A673 (cell line): ENCODE results near the gene AMACR. TPM values are rescaled to one million over a fixed set of nuclear protein-coding genes. Genes with fewer than 3 reads are reported as not detected.

Source experiments
- BruUV-seq: library from RNA; stranded (reverse); fragments of 400-500 nt; replicated peaks from 2 replicates; lab custom pipeline; 2021; lab: Mats Ljungman, UMichigan
- CTCF ChIA-PET: fragments of 300-600 bp; sonication (Branson Sonifier 250); formaldehyde crosslinking; loops from one replicate; lab custom pipeline; 2022; ENCODE audit warnings: antibody characterized with exemption; lab: Charles Lee
- POLR2A ChIA-PET: fragments of 300-600 bp; sonication (Branson Sonifier 250); formaldehyde crosslinking; loops from one replicate; lab custom pipeline; 2022; ENCODE audit warnings: antibody characterized with exemption; ENCODE audit not compliant: low non-redundant PET; lab: Charles Lee
- DNase-seq: peaks from one replicate; pipeline ENCODE4 v3.0.0-alpha.2; 2015; ENCODE audit warnings: low spot score
- H3K27ac ChIP-seq: fragments of 200-600 bp; sonication (generic); 2 replicates; pipeline ENCODE4 v1.5.1; 2016; ENCODE audit warnings: mixed run types, low read depth, mild to moderate bottlenecking, mixed read lengths, antibody characterized with exemption, low read length; ENCODE audit not compliant: poor library complexity, severe bottlenecking
- H3K27me3 ChIP-seq: fragments of 200-600 bp; sonication (generic); replicated peaks from 2 replicates; pipeline ENCODE4 v1.6.1; 2017; ENCODE audit warnings: mixed run types, low read depth, mild to moderate bottlenecking, mixed read lengths, antibody characterized with exemption, low read length; ENCODE audit not compliant: insufficient read depth, poor library complexity
- H3K36me3 ChIP-seq: fragments of 200-600 bp; sonication (generic); 2 replicates; pipeline ENCODE4 v1.6.1; 2016; ENCODE audit warnings: mixed run types, mild to moderate bottlenecking, mixed read lengths, antibody characterized with exemption, low read length; ENCODE audit not compliant: insufficient read depth, poor library complexity, severe bottlenecking
- H3K4me1 ChIP-seq: fragments of 200-600 bp; sonication (generic); 2 replicates; pipeline ENCODE4 v1.6.1; 2017; ENCODE audit warnings: mixed run types, mild to moderate bottlenecking, mixed read lengths, antibody characterized with exemption, low read length; ENCODE audit not compliant: insufficient read depth, poor library complexity, severe bottlenecking
- H3K4me3 ChIP-seq: fragments of 200-600 bp; sonication (generic); 2 replicates; pipeline ENCODE4 v1.5.1; 2016; ENCODE audit warnings: low read depth, mixed run types, mild to moderate bottlenecking, mixed read lengths, low read length; ENCODE audit not compliant: poor library complexity, severe bottlenecking
- H3K9me3 ChIP-seq: fragments of 200-600 bp; sonication (generic); 2 replicates; pipeline ENCODE4 v1.6.1; 2016; ENCODE audit warnings: mixed run types, low read depth, mild to moderate bottlenecking, mixed read lengths, antibody characterized with exemption, low read length; ENCODE audit not compliant: poor library complexity, severe bottlenecking
- CTCF ChIP-seq: fragments of 300-800, 200-600 bp; sonication (generic); conservative IDR thresholded peaks from 2 replicates; pipeline ENCODE4 v1.5.1; 2017; ENCODE audit warnings: low read depth, mild to moderate bottlenecking, antibody characterized with exemption, low read length, moderate library complexity, mixed read lengths
- EZH2 ChIP-seq: fragments of 200-600 bp; sonication (generic); IDR thresholded peaks from 2 replicates; pipeline ENCODE4 v1.6.1; 2017; ENCODE audit warnings: borderline replicate concordance, low read depth, mild to moderate bottlenecking, mixed read lengths, antibody characterized with exemption, low read length; ENCODE audit not compliant: poor library complexity, severe bottlenecking
- intact Hi-C: fragments of 100-400 bp; cut with micrococcal nuclease; formaldehyde crosslinking; loops from one replicate; pipeline ENCODE4 v1.10.0; 2022; ENCODE audit not compliant: unreplicated experiment
- total RNA-seq: library from RNA; stranded (reverse); gene quantifications from 2 replicates; pipeline ENCODE4 v1.2.3, GENCODE V29; 2021

Gene AMACR
- total RNA-seq, 1 experiment from 2014 or later: 13.9 TPM

- no peaks in the 10 kb centered on the region for H3K36me3 ChIP-seq
- intact Hi-C loops: no loop called here
- ChIA-PET CTCF (no interaction called here), POLR2A (no interaction called here)
- no peaks in the 10 kb centered on the region for H3K9me3 ChIP-seq
- H3K27ac ChIP-seq: no peak within 1 kb of the TSS
- no TSS peak for BruUV-seq
- no peaks in the 10 kb centered on the region for H3K4me1 ChIP-seq
- H3K4me3 ChIP-seq: no peak within 1 kb of the TSS
- DNase-seq: no peak
- H3K27me3 ChIP-seq: no peaks in the 10 kb centered on the region
- TF ChIP-seq CTCF (no peak), EZH2 (no peak)
Measured at GRCh38 chr5:34043099-34043876, 35.4 kb upstream of the AMACR start, which contains the start of gene C1QTNF3. C1QTNF3 (minus strand) TSS chr5:34043213; CDS start chr5:34043125, 88 bp downstream.

GRCh38 chr5:34042321-34042720 lies 34.5 kb upstream of the AMACR start:
- Histone ChIP-seq H3K27ac (no peak overlapping the region), H3K27me3 (no peaks in the 10 kb centered on the region), H3K9me3 (no peaks in the 10 kb centered on the region), H3K4me1 (no peaks in the 10 kb centered on the region), H3K4me3 (no peak overlapping the region), H3K36me3 (no peaks in the 10 kb centered on the region)
- no TSS peak for BruUV-seq
- no peak for DNase-seq
- ChIA-PET CTCF (no interaction called here), POLR2A (no interaction called here)
- intact Hi-C loops: no loop called here
- TF ChIP-seq EZH2 (no peak), CTCF (no peak)

GRCh38 chr5:34041247-34041972 lies 33.6 kb upstream of the AMACR start:
- CTCF ChIA-PET: no interaction called here
- no TSS peak for BruUV-seq

More at GRCh38 chr5:34041247-34041972, 33.6 kb upstream of the AMACR start:
- Histone ChIP-seq H3K9me3 (no peaks in the 10 kb centered on the region), H3K27ac (no peak overlapping the region), H3K36me3 (no peaks in the 10 kb centered on the region), H3K27me3 (no peaks in the 10 kb centered on the region), H3K4me3 (no peak overlapping the region), H3K4me1 (no peaks in the 10 kb centered on the region)
- no peak for DNase-seq
- POLR2A ChIA-PET: no interaction called here
- TF ChIP-seq CTCF (no peak), EZH2 (no peak)
- intact Hi-C loops: no loop called here
